Measurements from ENCODE around the gene IQCE. TPM values are rescaled to one million over a fixed set of nuclear protein-coding genes. Genes with fewer than 3 reads are reported as not detected.

IQCE gene
- polyA plus RNA-seq, 3 donors: 1.8 to 8.4 (median 3.0) TPM

GRCh38 chr7:2540641-2541051 is 18.1 kb upstream of the IQCE start:
- H3K4me3 ChIP-seq (replicated peaks in 1 of 3; ENCODE audit: low read depth in 2 of 3, low read length in 3 of 3): no peak overlapping the region
- H3K36me3 Mint-ChIP-seq: peaks cover 20 to 81% of the 10 kb centered on the region in 2 donors
- H3K27ac ChIP-seq (ENCODE audit: low read depth in 1 of 2, low read length in 2 of 2): no peak overlapping the region
- no peaks in the 10 kb centered on the region for H3K9me3 Mint-ChIP-seq
- H2AFZ ChIP-seq (ENCODE audit: insufficient read depth, low read depth, low read length, poor library complexity, severe bottlenecking): no peak overlapping the region
- peaks cover 0 to 6% (median 0%) of the 10 kb centered on the region in 3 donors for H3K27me3 Mint-ChIP-seq (ENCODE audit: low read depth in 3 of 3)
- WGBS (ENCODE audit: insufficient coverage): 95% methylated on average over 7 of the region's 19 CpGs
- intact Hi-C loops (cut with micrococcal nuclease): loop anchor here in 1 of 2 donors (5.0 kb wide), 1 partner anchor 107 kb away; no protein-coding TSS in a partner anchor
- H3K36me3 ChIP-seq (replicated peaks in 1 of 2; ENCODE audit: control insufficient read depth in 1 of 2, insufficient read depth in 2 of 2, low read length in 2 of 2): peaks cover 59 to 72% of the 10 kb centered on the region in 2 donors
- H4K20me1 ChIP-seq (ENCODE audit: insufficient read depth, low read length): peaks cover 66% of the 10 kb centered on the region
- no peak overlapping the region for H3K4me2 ChIP-seq (replicated peaks; ENCODE audit: extremely low read depth, low read length, poor library complexity, severe bottlenecking)
- H3K4me3 Mint-ChIP-seq: no peak overlapping the region
- no peak for TF ChIP-seq CTCF (IDR thresholded peaks at IDR 0.05)
- no peaks in the 10 kb centered on the region for H3K79me2 ChIP-seq (ENCODE audit: insufficient read depth, low read length)
- H3K9me3 ChIP-seq (replicated peaks in 1 of 2; ENCODE audit: control insufficient read depth in 1 of 2, insufficient read depth in 1 of 2, low read length in 2 of 2): no peaks in the 10 kb centered on the region
- H3K27ac Mint-ChIP-seq: peak overlapping the region in 1 of 7 donors; percentile 46
- H3K4me1 ChIP-seq (ENCODE audit: control insufficient read depth in 1 of 2, insufficient read depth in 2 of 2, low read length in 2 of 2): peaks cover 3 to 11% of the 10 kb centered on the region in 2 donors
- peaks cover 15% of the 10 kb centered on the region for H3K4me1 Mint-ChIP-seq
- no peak for DNase-seq
- H3K9ac ChIP-seq (ENCODE audit: insufficient read depth, low read length, poor library complexity, severe bottlenecking): no peak overlapping the region
- no peaks in the 10 kb centered on the region for H3K27me3 ChIP-seq (ENCODE audit: control insufficient read depth in 2 of 2, insufficient read depth in 2 of 2, low read length in 2 of 2)

GRCh38 chr7:2541291-2542010 is 17.3 kb upstream of the IQCE start:
- no peak overlapping the region for H3K4me2 ChIP-seq (replicated peaks; ENCODE audit: extremely low read depth, low read length, poor library complexity, severe bottlenecking)
- H3K4me3 ChIP-seq (replicated peaks in 1 of 3; ENCODE audit: low read depth in 2 of 3, low read length in 3 of 3): no peak overlapping the region
- H2AFZ ChIP-seq (ENCODE audit: insufficient read depth, low read depth, low read length, poor library complexity, severe bottlenecking): no peak overlapping the region
- H3K27me3 ChIP-seq (ENCODE audit: control insufficient read depth in 2 of 2, insufficient read depth in 2 of 2, low read length in 2 of 2): no peaks in the 10 kb centered on the region
- TF ChIP-seq CTCF (IDR thresholded peaks at IDR 0.05): no peak
- H3K36me3 Mint-ChIP-seq: peaks cover 24 to 89% of the 10 kb centered on the region in 2 donors
- no peaks in the 10 kb centered on the region for H3K79me2 ChIP-seq (ENCODE audit: insufficient read depth, low read length)
- H3K27me3 Mint-ChIP-seq (ENCODE audit: low read depth in 3 of 3): peaks cover 0 to 6% (median 0%) of the 10 kb centered on the region in 3 donors
- H4K20me1 ChIP-seq (ENCODE audit: insufficient read depth, low read length): peaks cover 69% of the 10 kb centered on the region
- H3K36me3 ChIP-seq (replicated peaks in 1 of 2; ENCODE audit: control insufficient read depth in 1 of 2, insufficient read depth in 2 of 2, low read length in 2 of 2): peaks cover 67 to 80% of the 10 kb centered on the region in 2 donors
- no peaks in the 10 kb centered on the region for H3K9me3 ChIP-seq (replicated peaks in 1 of 2; ENCODE audit: control insufficient read depth in 1 of 2, insufficient read depth in 1 of 2, low read length in 2 of 2)
- whole genome bisulfite sequencing (ENCODE audit: insufficient coverage): 96% methylated on average over 31 of the region's 40 CpGs
- intact Hi-C loops (cut with micrococcal nuclease): loop anchor here in 1 of 2 donors (5.0 kb wide), 1 partner anchor 106 kb away; no protein-coding TSS in a partner anchor
- peaks cover 3 to 11% of the 10 kb centered on the region in 2 donors for H3K4me1 ChIP-seq (ENCODE audit: control insufficient read depth in 1 of 2, insufficient read depth in 2 of 2, low read length in 2 of 2)
- no peak overlapping the region for H3K4me3 Mint-ChIP-seq
- peak overlapping the region in 1 of 7 donors; percentile 74 for H3K27ac Mint-ChIP-seq
- H3K9me3 Mint-ChIP-seq: no peaks in the 10 kb centered on the region
- H3K27ac ChIP-seq (ENCODE audit: low read depth in 1 of 2, low read length in 2 of 2): no peak overlapping the region
- no peak overlapping the region for H3K9ac ChIP-seq (ENCODE audit: insufficient read depth, low read length, poor library complexity, severe bottlenecking)
- DNase-seq: no peak
- H3K4me1 Mint-ChIP-seq: peaks cover 15% of the 10 kb centered on the region

All from CD14-positive monocyte (primary cell).